ENCODE results near the gene ITIH4.
A peak's percentile ranks its signal among the peaks of the same experiment; 100 is the strongest.

Gene ITIH4

DNA sequence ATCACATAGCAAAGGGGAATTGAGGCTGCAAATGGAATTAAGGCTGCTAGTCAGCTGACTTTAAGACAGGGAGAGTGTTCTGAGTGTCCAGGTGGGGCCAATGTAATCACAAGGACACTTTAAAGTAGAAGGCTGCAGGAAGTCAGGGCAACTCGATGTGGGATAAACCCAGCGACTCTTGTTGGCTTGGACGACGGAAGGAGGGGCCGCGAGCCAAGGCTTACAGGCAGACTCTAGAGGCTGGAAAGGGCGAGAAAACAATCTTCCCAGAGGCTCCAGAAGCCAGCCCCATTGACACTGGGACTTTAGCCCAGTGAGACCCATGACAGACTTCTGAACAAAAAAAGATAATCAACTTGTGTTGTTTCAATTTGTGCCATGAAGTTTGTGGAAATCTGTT is 17.3 kb upstream of the ITIH4 start:
- no peak for DNase-seq

DNA sequence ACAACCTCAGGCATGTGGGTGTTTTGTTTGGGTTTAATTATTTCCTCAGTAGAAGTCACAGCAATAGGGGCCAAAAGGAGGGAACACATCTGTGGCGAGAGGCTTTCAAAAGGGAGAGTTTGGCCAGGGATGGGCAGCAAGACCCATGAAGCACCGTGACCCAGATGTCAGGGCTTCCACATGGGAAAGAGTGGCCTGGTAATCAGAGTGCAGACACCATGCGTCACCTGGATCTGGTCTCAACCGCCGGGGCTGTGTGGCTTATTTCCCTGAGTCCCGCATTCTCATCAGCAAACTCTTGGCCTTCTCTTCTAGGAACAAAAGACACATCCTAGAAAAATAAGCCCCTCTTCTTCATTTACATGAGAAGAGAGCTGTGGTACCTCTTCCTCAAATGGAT is 16.8 kb upstream of the ITIH4 start:
- no peak for DNase-seq

DNA sequence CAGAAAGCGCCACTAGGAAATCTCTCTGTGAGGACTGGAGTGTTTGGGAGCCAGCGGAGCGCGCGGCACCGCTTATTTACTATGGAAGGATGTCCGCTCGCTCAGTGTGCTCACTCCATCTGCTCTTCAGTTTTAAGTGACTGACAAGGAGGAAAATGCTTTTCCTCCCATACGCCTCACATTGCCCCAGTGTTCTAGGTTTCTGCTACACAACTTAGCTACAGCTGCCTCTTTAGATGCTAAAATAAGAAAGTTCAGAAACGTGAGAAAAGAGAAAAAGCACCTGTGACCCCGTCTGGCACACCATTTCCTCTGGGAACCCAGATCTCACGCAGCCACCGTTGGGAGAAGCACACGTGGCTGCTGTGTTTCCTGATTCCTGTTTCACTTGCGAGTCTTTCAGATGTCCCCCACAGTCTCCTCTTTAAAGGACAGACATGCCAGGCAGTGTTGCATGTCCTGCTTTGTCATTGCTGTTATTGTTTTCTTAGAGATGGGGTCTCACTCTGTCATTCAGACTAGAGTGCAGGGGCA is 16.0 kb upstream of the ITIH4 start:
- DNase-seq, result peak; percentile 14

DNA sequence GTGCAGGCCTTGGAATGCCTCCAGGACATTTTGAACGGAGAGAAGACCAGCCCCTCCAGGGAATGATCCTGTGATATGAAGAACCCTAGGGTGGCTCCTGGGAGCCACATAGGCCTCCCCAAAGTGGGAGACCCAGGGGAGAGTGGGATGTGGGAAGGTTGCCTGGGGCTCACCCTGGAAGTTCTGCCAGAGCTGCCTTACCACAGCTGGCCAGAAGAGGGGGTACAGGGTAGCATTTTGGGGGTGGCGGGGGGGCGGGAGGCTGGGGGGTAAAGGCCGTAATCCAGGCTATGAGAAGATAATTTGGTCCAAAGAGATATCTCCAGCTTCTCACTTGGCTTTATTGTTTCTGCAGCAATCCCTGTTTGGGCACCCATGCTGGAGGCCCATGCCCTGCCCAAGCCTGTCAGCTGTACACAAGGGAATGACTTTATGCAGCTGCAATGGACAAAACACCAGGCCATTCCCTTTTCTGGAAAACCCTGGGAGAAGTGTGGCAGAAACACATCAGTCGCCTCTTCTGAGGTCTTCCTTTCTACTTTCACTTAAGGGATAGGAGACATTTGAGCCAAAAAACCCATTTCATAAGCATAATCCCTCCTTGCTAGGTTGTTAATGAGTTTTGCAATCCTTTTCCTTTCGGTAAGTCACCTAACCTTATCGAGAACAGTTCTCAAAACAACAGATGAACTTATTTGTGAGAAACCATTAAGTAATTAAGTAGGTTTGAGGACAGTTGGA is 15.4 kb upstream of the ITIH4 start:
- DNase-seq, result no peak

DNA sequence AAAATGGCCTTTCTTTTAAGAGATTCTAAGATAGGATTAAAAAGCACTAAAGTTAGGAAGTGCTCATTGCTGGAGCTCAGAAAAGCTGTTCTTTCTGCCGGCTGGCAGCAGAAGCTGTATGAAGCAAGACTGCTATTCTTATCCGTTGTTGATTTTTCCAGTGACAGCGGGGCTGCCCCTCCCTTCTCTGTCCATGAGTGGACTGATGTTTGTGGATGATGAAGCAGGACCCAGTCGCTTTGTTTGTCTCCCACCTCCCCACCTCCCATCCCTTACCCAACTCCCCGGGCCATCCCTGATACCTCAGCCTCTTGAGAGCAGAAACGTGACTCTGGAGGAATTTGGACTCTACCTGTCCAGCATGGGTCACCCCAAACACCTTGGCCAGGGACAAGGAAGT is 14.7 kb upstream of the ITIH4 start:
- DNase-seq, result no peak

DNA sequence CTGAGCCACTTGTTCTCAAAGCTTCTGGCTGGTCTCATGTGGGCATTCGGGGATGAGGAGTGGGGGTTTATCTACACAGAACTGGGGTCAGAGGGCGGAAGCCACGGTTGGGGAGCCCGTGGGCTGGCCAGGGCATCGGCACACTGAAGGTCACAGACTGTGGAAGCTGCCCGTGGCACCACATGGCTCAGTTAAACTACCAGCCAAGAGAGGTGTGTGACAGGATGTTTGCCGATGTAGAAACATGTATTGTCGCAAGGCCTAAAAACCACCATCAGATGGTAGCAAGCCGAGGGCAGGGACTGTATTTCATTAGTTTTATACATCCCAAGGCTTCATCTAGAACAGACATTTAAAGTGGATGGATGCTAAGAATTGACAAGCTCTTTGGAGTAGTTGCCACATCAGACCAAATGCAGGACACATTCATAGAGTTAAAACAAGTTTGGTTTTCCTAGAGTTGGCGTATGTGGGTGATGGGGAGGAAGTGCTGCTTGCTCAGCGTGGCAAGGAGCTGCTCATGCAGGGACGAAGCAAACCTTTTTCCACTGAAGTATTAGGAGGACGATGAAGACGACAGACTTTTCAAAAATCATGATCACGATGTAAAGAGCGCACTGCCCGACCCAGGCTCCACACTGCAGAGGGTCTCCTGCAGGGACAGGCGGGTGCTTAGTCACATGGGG is 14.0 kb upstream of the ITIH4 start:
- DNase-seq, result no peak

DNA sequence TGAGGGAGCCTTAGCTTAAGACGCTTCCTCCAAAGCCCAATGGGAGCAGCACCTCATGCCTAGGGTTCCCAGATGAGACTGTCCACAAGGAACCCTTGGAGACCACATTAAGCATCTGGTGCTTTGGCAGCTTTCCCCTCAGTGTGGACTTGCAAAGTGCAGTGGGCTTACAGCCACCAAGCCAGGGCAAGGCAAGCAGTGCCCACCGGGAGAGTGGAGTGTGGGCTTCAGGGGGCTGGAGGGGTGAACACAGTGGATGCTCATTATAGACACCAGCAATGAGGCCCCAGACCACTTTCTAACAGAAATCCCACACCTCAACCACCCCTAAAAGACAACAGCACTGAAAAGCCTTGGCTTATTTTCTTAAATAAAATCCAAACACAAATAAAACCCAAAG is 13.4 kb upstream of the ITIH4 start:
- no peak for DNase-seq

DNA sequence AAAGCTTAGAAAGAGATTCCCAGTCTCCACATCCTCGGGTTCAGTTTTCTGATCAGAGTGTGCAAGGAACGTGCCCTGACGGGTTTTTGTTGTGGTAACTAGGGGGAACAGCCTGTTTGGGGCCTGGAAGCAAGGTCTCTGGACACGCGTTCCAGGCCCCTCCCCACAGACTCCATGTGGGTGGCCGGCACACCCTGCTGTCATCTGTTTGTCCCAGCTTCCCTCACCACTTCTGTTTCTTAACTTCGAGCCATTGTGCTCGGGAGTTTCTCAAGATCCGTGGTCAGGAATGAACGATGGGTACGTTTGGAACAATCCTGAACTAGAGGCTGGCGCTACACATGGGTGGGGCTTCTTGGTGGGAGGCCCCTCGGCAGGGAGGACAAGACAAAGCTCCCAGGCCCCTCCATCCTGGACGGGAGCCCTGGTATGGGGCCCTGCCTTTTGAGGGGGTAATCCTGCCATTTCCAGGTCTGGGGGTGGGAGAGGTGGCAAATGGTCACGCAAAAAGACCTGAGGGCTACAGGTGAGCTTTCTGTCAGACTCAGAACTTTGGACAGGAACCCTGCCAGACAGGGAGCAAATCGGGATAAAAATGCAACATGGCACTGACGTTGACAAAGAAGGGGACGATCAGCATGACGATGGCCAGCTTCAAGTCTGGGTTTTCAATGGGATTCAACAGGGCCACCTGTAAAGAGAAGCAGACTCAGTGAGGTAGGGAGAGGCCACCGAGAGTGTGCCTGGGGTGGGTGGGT is 12.8 kb upstream of the ITIH4 start:
- DNase-seq, result no peak

DNA sequence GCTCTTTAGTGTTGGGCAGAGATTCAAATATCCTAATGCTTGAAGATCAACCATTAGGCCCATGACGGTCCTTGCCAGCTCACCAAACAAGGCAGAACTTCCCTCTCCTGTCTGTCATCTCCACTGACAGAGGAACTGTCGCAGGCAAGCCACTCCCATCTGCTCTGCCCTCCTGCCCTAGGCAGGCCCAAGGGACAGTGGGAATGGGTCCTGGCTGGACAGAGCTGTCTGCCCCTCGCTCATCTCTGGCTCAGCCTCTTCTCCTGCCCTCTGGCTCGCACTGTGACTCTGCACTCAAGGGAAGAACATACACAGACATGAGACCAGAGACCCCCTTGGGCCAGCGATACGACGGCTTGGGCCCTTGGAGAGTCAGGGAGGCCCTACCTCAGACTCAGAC is 12.0 kb upstream of the ITIH4 start:
- DNase-seq, result no peak

DNA sequence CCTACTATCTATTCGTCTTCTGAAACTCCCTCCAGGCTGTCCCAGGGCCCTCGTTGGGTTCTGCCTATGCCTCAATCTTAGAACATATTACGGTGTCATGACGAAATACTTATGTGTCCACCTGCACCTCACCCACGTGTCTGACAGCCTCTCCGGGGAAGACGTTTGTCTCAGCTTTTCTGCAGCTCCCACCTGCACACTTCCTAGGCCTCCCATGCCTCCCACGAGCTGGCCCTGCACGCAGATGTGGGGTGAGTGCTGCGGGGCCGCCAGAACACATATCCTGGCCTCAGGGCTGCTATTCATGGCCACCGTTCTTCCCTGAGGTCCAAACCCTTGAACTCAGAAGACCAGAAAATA is 11.5 kb upstream of the ITIH4 start:
- DNase-seq, result no peak

DNA sequence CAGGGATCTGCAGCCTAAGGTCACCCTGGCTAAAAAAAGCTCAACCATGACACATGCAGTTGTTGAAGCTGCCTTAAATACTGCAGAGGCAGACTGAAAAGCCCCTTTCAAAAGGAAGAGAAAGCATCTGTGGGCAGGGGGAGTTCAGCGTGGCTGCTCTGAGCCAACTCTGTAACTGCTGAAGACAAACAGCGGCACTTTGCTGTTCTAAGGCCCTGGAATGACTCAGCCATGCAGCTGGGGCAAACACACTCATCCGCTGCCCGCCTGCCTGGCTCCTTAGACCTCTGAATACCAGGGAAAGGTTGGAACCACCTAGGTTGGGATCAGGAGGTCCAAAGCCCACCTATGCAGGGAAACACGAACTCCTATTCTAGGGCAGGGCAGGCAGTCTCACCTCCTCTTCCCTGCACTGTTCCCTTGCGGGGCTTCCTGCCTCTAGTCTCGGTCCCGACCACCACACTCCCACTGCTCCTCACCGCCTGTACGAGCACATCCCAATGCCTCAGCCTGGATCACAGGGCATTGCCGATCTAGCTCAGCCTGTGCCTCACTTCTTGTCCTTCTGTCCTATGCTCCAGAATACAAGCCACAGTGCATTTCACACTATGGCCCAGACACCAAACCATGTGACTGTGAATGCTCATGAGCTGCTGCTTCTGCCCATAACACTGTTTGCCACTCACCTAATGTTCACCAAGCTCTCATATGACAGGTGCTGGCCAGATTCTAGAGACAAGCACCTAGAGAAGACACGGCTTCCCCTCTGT is 10.9 kb upstream of the ITIH4 start:
- no peak for DNase-seq

DNA sequence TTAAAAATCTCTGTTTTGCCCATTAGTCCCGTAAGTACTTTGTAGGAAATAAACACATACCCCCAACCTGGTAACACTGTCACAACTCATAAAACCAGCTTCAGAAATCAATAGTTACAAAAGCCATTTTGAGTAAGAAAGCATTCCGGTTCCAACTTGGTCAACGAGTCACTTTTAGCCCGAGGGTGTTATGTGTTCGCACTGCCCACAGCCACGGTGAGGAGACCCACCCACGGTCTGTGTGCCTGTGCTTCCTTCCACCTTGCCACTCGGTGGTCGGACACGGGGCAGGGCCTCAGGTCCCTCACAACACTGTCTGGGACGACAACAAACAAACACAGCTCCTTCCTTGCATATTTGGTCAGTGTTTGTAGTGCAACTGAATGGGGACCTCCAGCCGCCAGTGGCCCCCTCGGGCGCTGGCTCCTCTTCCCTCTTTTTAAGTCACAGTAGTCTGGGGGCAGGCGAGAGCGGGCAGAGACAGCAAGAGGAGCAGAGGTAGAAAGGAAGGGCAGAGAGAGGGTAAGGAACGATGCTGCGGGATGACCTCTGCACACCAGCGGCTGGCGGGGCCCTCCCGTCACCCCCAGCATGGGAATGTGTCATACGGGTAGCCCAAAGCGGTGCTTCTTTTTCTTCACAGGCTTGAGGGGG is 9.5 kb upstream of the ITIH4 start:
- no peak for DNase-seq

DNA sequence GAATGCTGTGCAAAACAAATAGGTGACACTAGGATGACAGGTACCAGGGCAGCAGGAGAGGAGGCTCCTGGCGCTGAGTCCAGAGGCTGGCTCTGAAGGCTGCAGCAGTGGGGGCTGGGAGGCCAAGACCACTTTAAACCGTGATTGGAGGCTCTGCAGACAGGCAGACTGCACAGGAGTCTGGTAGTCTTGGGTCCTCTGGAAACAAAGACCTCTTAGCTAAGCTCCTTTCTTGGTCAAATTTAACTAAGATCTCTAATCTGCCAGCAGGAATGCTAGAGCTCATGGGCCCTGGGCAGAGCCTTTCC is 8.8 kb upstream of the ITIH4 start:
- DNase-seq, result no peak

DNA sequence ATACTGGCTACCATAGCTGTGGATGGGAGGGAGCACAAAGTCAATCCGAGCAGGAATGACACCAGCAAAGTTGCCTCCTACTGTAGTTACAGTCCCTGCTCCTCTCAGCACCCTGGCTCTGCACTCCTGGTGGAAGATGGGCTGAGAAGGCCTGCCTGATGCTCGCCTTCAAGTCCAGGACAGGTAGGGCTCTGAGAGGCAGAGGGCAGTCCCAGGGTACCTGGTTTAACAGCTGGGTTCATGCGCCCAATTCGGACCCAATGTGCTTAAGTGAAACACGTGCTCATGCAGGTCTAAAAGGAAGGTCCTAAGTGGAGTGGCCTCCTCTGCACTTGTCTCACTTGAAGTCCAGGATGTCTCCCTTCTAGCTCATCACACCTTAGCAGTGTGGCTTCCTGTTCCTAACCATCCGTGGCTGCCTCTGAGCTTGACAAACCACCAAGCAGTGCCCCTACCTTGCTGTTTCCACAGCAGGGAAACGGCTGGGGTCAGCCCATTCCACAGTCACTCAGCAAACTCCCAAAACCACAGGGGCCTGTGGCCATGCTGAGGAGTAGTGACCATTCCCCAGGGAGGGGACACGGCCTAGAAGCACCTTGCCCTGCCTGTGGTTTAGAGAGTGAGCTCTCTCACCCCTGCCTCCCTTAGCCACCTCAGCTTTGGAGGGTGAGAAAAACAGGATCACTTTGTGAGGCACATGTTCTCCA is 8.2 kb upstream of the ITIH4 start:
- no peak for DNase-seq

DNA sequence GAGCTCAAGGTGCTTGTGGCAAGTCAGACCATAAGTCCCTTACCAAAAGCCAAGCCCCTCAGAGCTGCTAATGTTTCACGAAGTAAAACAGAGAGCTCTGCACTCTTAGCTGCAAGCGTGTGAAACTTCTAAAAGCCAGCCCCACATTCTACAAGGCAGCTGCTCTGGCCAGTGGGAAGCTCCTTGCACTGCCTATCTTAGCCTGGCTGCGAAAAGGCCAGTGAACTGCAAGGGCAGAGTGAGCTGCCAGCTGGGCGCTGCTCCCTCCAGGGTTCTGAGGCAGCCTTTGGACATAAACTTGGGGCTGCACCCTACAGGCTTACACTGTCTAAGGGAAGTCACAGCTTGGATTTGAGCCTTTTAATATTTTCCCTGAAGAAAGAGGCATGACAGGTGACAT is 6.5 kb upstream of the ITIH4 start:
- no peak for DNase-seq

DNA sequence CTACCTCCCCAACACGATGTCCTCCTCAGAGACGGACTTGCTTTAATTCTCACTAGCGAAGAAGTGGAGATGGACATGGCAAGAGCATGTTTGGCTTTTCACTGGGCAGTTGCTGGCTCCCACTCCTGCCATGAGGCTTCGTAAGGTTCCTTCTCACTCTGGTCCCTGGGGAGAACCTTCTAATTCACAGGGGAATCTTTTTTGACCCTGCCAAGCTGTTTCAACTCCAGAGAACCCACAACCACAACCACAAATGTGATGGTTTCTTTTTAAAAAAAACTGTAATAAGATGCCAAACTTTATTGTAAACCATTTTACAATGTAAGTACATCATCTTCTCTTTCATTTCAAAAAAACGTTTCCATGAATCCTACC is 6.0 kb upstream of the ITIH4 start:
- no peak for DNase-seq

DNA sequence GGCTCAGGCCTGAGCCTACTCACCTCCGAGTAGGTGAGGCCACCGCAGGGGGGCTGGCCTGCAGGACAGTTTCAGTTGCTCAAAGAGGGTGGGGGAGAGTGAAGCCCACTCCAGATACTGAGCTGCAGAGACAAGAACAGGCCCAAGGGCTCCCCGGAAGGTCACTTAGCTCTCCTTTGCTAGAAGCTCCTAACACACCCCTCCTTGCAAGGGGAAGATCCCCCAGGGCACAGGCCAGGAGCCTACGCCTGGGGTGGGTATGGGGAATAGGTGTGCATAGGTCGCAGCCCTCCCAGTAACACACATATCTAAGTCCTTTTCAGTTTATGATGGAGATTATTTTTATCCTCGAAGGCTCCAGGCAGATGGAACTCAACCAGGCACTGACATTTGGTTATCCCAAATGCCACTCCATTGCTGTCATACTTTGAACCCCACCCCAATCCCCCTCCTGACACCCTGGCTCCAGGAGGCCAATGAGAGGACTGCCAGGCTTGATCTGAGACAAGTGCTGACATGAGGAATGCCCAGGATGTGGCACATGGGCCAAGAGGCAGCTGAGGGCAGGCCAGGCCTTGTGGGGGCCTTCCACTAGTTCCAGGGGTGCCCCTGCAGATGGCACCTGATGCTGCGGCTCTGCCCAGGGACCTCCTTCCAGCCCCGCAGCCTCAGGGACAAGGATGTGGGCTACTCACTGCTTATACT is 5.4 kb upstream of the ITIH4 start:
- DNase-seq, result no peak

DNA sequence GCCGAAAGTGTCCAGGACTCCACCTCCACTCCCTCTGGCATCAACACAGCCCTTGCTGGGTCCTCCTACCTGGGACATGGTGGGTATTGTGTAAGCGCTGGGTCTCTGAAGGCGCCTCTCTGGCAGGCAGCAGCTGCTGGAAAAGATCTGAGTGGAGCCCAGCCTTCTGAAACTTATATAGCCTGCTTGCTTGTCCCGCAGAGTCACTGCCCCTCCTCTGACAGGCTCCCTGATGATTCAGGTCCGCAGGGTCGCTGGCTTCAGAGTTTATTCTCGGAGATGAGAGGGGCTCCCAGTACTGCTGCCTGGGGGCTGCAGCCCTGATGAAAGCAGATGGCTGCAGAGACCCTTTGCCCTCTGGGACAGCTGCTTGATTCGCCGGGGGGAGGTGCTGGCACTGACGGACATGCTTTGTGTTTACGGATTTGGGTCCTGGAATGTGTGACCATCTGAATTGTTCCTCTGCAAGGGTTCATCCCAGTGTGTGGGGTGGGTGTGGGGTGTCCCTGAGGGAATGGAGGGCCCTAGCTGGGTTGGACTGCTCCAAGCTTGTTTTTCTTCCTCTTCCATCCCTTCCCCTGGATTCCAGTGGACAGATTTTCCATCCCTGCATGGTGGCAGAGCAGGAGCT is 4.5 kb upstream of the ITIH4 start, which contains the start of gene MUSTN1:
Gene MUSTN1, minus strand, starts transcription at position 149 of the 631 bp plus-strand sequence. Its CDS starts 71 bp downstream, at position 78.
- no peak for DNase-seq

DNA sequence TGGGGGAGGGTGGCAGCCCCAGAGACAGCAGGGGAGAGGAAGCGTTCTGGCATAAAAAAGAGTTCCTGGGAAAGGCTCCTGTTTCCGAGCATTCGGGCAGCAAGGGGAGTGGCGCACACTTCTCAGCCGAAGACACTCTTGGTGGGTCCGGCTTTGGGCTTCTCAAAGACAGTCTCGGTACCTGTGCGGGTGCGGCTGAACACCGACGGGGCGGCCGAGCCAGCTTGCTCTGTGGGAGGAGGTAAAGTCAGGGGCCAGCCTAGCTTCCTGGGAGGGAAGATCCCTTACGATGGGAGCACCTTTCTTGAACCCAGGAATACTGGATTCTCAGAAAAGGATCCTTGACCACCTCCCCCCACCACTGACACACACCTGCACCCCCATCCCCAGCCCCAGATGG is 2.7 kb upstream of the ITIH4 start:
- no peak for DNase-seq

DNA sequence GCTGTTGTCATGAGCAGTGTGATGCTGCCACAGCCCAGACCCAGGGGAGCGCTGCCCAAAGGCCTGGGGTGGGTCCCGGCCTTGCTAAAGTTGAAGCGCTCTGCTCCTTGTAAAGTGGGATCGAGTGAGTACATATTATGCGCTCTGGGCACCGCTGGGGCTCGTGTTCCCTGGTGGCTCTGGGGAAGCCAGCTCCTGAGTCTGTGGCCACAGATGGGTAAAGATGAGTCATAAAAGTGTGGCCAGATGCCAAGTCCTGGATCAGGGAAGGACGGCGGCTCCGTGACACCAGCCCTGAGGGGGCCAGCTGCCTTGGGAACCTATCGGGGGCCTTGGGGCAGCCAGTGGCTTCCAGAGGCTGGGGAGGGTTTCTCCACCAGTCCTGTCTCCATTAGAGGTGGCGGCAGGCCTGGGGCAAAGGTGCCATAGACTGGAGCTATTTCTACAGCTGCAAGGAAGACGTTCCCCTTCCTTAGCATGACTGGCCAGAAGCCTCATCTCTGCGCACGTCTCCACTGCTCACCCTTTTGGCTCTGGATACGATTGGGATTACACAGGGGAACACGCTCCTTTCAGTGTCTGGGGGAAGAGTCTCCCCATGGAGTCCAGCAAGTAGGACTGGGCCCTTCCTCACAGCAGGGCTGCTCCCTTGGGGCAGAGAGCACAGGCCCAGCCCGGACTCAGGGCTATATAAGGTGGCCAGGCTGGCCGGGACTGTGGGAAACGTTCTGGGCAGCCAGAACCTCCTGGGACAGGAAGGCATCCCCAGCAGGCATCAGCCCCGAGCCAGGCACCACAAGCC is 1.2 kb upstream of the ITIH4 start:
- peak; percentile 40 for DNase-seq
